Smooth muscle cell (in vitro differentiated cells): Measurements from ENCODE around the gene HRH4. TPM values are rescaled to one million over a fixed set of nuclear protein-coding genes. Genes with fewer than 3 reads are reported as not detected.

Experiments
- DNase-seq: peaks from one replicate; lab custom pipeline; 2025; ENCODE audit not compliant: unreplicated experiment; lab: John Stamatoyannopoulos, UW
- H2AFZ ChIP-seq: fragments of 200-600 bp; sonication (generic); 2 replicates; pipeline ENCODE4 v1.6.0; 2016; ENCODE audit warnings: antibody characterized with exemption, low read depth, mild to moderate bottlenecking
- H3F3A ChIP-seq: fragments of 200-600 bp; sonication (generic); 2 replicates; pipeline ENCODE4 v1.6.0; 2017; ENCODE audit warnings: antibody characterized with exemption, low read depth
- H3K27ac ChIP-seq: fragments of 200-600 bp; sonication (generic); 2 replicates; pipeline ENCODE4 v1.5.1; 2016; ENCODE audit warnings: low read depth, mild to moderate bottlenecking
- H3K27me3 ChIP-seq: fragments of 200-600 bp; sonication (generic); 2 replicates; pipeline ENCODE4 v1.6.1; 2016; ENCODE audit warnings: low read depth, mild to moderate bottlenecking
- H3K36me3 ChIP-seq: fragments of 200-600 bp; sonication (generic); 2 replicates; pipeline ENCODE4 v1.5.1; 2016; ENCODE audit warnings: low read depth
- H3K4me1 ChIP-seq: fragments of 200-600 bp; sonication (generic); 2 replicates; pipeline ENCODE4 v1.5.1; 2016; ENCODE audit warnings: low read depth
- H3K4me2 ChIP-seq: fragments of 200-600 bp; sonication (generic); 2 replicates; pipeline ENCODE4 v1.6.0; 2016; ENCODE audit warnings: mild to moderate bottlenecking
- H3K4me3 ChIP-seq: fragments of 200-600 bp; sonication (generic); 2 replicates; pipeline ENCODE4 v1.5.1; 2016; ENCODE audit warnings: mild to moderate bottlenecking
- H3K79me2 ChIP-seq: fragments of 200-600 bp; sonication (generic); 2 replicates; pipeline ENCODE4 v1.6.0; 2016; ENCODE audit warnings: low read depth, mild to moderate bottlenecking
- H3K9ac ChIP-seq: fragments of 200-600 bp; sonication (generic); 2 replicates; pipeline ENCODE4 v1.6.0; 2016; ENCODE audit warnings: low read depth
- H3K9me3 ChIP-seq: fragments of 200-600 bp; sonication (generic); replicated peaks from 2 replicates; pipeline ENCODE4 v1.5.1; 2016; ENCODE audit warnings: low read depth
- H4K20me1 ChIP-seq: fragments of 200-600 bp; sonication (generic); 2 replicates; pipeline ENCODE4 v1.6.0; 2016; ENCODE audit warnings: low read depth
- WGBS: methylation state at CpG from one replicate; pipeline ENCODE4 v1.1.7; 2016; ENCODE audit warnings: low lambda C conversion rate; 5-methylcytosine and 5-hydroxymethylcytosine counted together
- polyA plus RNA-seq: library from polyadenylated mRNA; unstranded; fragments of >200 nt; fragmentation: Nextera tagmentation; extraction: Ambion mirVana; gene quantifications from 2 replicates; pipeline ENCODE4 v1.2.1, GENCODE V29; 2016
- total RNA-seq: library from RNA; depleted of rRNA; stranded (reverse); fragments of >200 nt; gene quantifications from 2 replicates; pipeline ENCODE4 v1.2.3, GENCODE V29; 2014
- TF ChIP-seq, protein P1 (sequence below): fragments of 200-600 bp; sonication (generic); IDR thresholded peaks from 2 replicates; pipeline ENCODE4 v1.5.1; 2017; ENCODE audit warnings: borderline replicate concordance, mild to moderate bottlenecking, antibody characterized with exemption; ENCODE audit not compliant: insufficient read depth, poor library complexity, severe bottlenecking

Gene HRH4
- total and polyA plus RNA-seq, 2 experiments from 2014 or later, result not detected

DNA sequence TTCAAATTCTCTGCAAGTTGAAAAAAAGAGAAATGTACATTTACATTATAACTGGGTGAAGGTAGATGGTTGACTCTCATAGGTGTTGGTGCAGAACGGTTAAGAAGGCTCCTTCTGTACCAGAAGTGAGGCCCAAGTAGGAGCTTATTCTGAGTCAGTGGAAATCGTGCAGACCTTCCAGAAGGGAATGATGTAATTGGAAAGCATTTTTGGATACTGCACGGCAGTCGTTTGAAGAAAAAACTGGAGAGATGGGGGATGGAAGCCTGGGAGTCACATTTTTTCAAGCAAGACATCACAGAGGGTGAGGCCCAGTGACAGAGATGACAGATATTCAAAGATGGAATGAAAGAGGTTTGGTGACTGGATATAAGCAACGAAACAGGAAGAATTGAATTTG lies 39.4 kb downstream of the HRH4 start:
- Histone ChIP-seq H3K4me2 (peak overlapping the region; percentile 31), H2AFZ (peak overlapping the region; percentile 26), H3K27ac (no peak overlapping the region), H3K9ac (no peak overlapping the region), H3K36me3 (no peaks in the 10 kb centered on the region), H3K79me2 (no peaks in the 10 kb centered on the region), H3F3A (peaks cover 8% of the 10 kb centered on the region), H4K20me1 (no peaks in the 10 kb centered on the region), H3K4me3 (no peak overlapping the region), H3K4me1 (peaks cover 7% of the 10 kb centered on the region), H3K9me3 (no peaks in the 10 kb centered on the region), H3K27me3 (no peaks in the 10 kb centered on the region)
- TF ChIP-seq, protein P1, sequence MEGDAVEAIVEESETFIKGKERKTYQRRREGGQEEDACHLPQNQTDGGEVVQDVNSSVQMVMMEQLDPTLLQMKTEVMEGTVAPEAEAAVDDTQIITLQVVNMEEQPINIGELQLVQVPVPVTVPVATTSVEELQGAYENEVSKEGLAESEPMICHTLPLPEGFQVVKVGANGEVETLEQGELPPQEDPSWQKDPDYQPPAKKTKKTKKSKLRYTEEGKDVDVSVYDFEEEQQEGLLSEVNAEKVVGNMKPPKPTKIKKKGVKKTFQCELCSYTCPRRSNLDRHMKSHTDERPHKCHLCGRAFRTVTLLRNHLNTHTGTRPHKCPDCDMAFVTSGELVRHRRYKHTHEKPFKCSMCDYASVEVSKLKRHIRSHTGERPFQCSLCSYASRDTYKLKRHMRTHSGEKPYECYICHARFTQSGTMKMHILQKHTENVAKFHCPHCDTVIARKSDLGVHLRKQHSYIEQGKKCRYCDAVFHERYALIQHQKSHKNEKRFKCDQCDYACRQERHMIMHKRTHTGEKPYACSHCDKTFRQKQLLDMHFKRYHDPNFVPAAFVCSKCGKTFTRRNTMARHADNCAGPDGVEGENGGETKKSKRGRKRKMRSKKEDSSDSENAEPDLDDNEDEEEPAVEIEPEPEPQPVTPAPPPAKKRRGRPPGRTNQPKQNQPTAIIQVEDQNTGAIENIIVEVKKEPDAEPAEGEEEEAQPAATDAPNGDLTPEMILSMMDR, result no peak
- WGBS, result 31% methylated on average over 5 of the region's 5 CpGs
- DNase-seq, result no peak

DNA sequence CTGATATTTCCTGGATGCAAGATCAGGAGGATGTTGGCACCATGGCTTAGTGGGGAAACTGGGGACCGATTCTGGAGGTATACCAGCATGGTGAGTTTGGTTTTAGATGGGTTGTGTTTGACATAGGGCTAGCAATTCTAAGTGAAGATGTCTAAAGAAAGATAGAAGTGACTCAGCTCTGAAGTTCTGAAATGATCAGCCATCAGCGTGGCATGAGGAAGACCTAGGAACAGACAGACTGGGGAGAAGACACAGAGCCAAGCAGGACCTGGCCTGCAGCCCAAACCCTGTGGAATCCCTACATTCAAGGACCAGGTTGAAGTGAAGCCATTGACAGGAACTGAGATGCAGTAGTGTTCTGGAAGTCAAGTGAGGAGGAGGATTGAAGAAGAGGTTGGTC lies 39.8 kb downstream of the HRH4 start:
- peak overlapping the region; percentile 31 for H3K4me2 ChIP-seq
- DNase-seq, result no peak
- 93% methylated on average over 2 of the region's 2 CpGs for WGBS
- no peak overlapping the region for H3K4me3 ChIP-seq
- no peaks in the 10 kb centered on the region for H3K79me2 ChIP-seq
- no peaks in the 10 kb centered on the region for H3K36me3 ChIP-seq
- H3K27ac ChIP-seq, result no peak overlapping the region
- H3F3A ChIP-seq, result peaks cover 8% of the 10 kb centered on the region
- H3K27me3 ChIP-seq, result no peaks in the 10 kb centered on the region
- peaks cover 7% of the 10 kb centered on the region for H3K4me1 ChIP-seq
- no peak overlapping the region for H3K9ac ChIP-seq
- TF ChIP-seq, protein P1, result no peak
- no peaks in the 10 kb centered on the region for H4K20me1 ChIP-seq
- peak overlapping the region; percentile 26 for H2AFZ ChIP-seq
- no peaks in the 10 kb centered on the region for H3K9me3 ChIP-seq

DNA sequence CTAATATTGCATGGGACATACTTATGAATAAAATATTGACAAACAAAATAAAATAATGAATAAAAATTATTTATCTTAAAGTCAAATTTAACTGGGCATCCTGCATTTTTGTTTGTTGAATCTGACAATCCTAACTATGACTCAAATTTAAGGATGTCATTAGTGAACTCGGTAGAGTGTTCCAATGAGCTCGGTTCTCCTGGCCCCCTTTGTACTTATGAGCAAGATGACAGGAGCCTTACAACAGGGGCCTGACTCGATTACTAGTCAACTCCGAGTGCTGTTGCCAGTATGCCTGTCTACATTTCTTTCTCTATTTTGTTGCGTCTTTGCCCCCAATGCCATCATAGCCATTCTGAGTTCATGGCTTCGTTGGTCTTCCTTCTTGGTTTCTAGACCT lies 40.3 kb downstream of the HRH4 start:
- Histone ChIP-seq H2AFZ (no peak overlapping the region), H3K4me3 (no peak overlapping the region), H3K9ac (no peak overlapping the region), H3K36me3 (no peaks in the 10 kb centered on the region), H3K27ac (no peak overlapping the region), H3K4me2 (no peak overlapping the region), H3K9me3 (no peaks in the 10 kb centered on the region), H3F3A (peaks cover 8% of the 10 kb centered on the region), H3K4me1 (peaks cover 7% of the 10 kb centered on the region), H3K27me3 (no peaks in the 10 kb centered on the region), H4K20me1 (no peaks in the 10 kb centered on the region), H3K79me2 (no peaks in the 10 kb centered on the region)
- no peak for DNase-seq
- TF ChIP-seq, protein P1, result no peak
- 97% methylated on average over 6 of the region's 6 CpGs for WGBS
